Regular cardiac myocyte (primary cell): Measurements from ENCODE around the gene CEP250. TPM values are rescaled to one million over a fixed set of nuclear protein-coding genes. Genes with fewer than 3 reads are reported as not detected.

ENCODE experiments used
- total RNA-seq: library from RNA; depleted of rRNA; stranded (reverse); fragments of >200 nt; gene quantifications from 2 replicates; pipeline ENCODE4 v1.2.3, GENCODE V29; 2014

CEP250 gene
- 32.4 and 35.2 TPM in 2 replicates for total RNA-seq

GRCh38 chr20:35454881-35455609 lies at the start of gene CEP250:
TSS of gene CEP250 (plus strand) at chr20:35455598. CDS start at chr20:35462368, 6,770 bp downstream.

GRCh38 chr20:35529552-35529951 lies 74.2 kb downstream of the CEP250 start, which contains the start of gene C20orf173:
TSS of gene C20orf173 (minus strand) at chr20:35529652. CDS start at chr20:35529373, 279 bp downstream.

GRCh38 chr20:35541783-35542662 lies 86.6 kb downstream of the CEP250 start, which contains the start of gene ERGIC3:
TSS of gene ERGIC3 (plus strand) at chr20:35542078. CDS start at chr20:35542098, 20 bp downstream.

Other genes starting within 250 kb of the CEP250 start
- 0.38 and 0.56 TPM in 2 replicates for gene MMP24, start 228.9 kb upstream of the CEP250 start, total RNA-seq
- gene MMP24OS, start 177.5 kb upstream of the CEP250 start, total RNA-seq, result 8.6 and 37.5 TPM in 2 replicates
- gene EIF6, start 170.8 kb upstream of the CEP250 start, total RNA-seq, result 104 and 187 TPM in 2 replicates
- gene FAM83C, start 163.2 kb upstream of the CEP250 start, total RNA-seq, result under 0.01 TPM in 1 of 2 replicates, not detected in the other
- gene UQCC1, start 43.6 kb upstream of the CEP250 start, total RNA-seq, result 22.2 and 31.9 TPM in 2 replicates
- 1.9 and 24.2 TPM in 2 replicates for gene GDF5, start 17.4 kb upstream of the CEP250 start, total RNA-seq
- not detected in 2 replicates for gene C20orf173, start 74.1 kb downstream of the CEP250 start, total RNA-seq
- 336 and 765 TPM in 2 replicates for gene ERGIC3, start 86.5 kb downstream of the CEP250 start, total RNA-seq
- 17.1 and 36.1 TPM in 2 replicates for gene SPAG4, start 160.2 kb downstream of the CEP250 start, total RNA-seq
- 145 and 170 TPM in 2 replicates for gene CPNE1, start 209.3 kb downstream of the CEP250 start, total RNA-seq
- 29.9 and 33.2 TPM in 2 replicates for gene RBM12, start 209.3 kb downstream of the CEP250 start, total RNA-seq
- gene NFS1, start 243.8 kb downstream of the CEP250 start, total RNA-seq, result 26.5 and 28.0 TPM in 2 replicates
- gene ROMO1, start 243.8 kb downstream of the CEP250 start, total RNA-seq, result 182 and 251 TPM in 2 replicates